Lung (tissue), 12 donors: ENCODE measurements around the gene CFAP298. TPM values are rescaled to one million over a fixed set of nuclear protein-coding genes. Genes with fewer than 3 reads are reported as not detected.
A peak's percentile ranks its signal among the peaks of the same experiment; 100 is the strongest.
"Not testable (repeated sequence)": the region's sequence is repeated elsewhere in the genome, so short reads cannot be mapped to it uniquely, and the experiment has no call there.

Source experiments
- ATAC-seq: fragments of 200-7000 bp; cut with Tn5 transposase; one replicate; pipeline ENCODE4 v1.9.1; 2020; ENCODE audit warnings: moderate number of reproducible peaks; ENCODE audit not compliant: insufficient read depth, low FRiP score
- DNase-seq, 3 donors: peaks; one replicate each; pipeline ENCODE4 v3.0.0-alpha.2; 2013 to 2017
- H3K27ac ChIP-seq, 2 donors: one replicate each; pipeline ENCODE4 v1.5.1; 2013; ENCODE audit warnings: mild to moderate bottlenecking in 2 of 2, moderate library complexity in 2 of 2, control low read depth in 1 of 2, inconsistent platforms in 1 of 2, low read depth in 1 of 2, low read length in 1 of 2
- H3K27me3 ChIP-seq, 3 donors: one replicate each; pipeline ENCODE4 v1.5.1; 2013; ENCODE audit warnings: low read length in 2 of 3; ENCODE audit not compliant: control insufficient read depth in 3 of 3, insufficient read depth in 3 of 3
- H3K36me3 ChIP-seq, 4 donors: one replicate each; pipeline ENCODE4 v1.5.1; 2013; ENCODE audit warnings: low read length in 4 of 4, mild to moderate bottlenecking in 1 of 4, moderate library complexity in 1 of 4; ENCODE audit not compliant: control insufficient read depth in 4 of 4, insufficient read depth in 4 of 4
- H3K4me1 ChIP-seq, 5 donors: one replicate each; pipeline ENCODE4 v1.5.1; 2013; ENCODE audit warnings: low read length in 5 of 5, mild to moderate bottlenecking in 2 of 5, moderate library complexity in 1 of 5; ENCODE audit not compliant: control insufficient read depth in 5 of 5, insufficient read depth in 5 of 5
- H3K4me3 ChIP-seq: one replicate; pipeline ENCODE4 v1.5.1; 2013; ENCODE audit warnings: mild to moderate bottlenecking, control low read depth, moderate library complexity
- H3K9ac ChIP-seq, 2 donors: one replicate each; pipeline ENCODE4 v1.5.1; 2013; ENCODE audit warnings: low read length in 2 of 2, control low read depth in 1 of 2; ENCODE audit not compliant: insufficient read depth in 1 of 2
- H3K9me3 ChIP-seq, 4 donors: one replicate each; pipeline ENCODE4 v1.5.1; 2013; ENCODE audit warnings: low read length in 3 of 4, mild to moderate bottlenecking in 1 of 4, moderate library complexity in 1 of 4; ENCODE audit not compliant: control insufficient read depth in 4 of 4, insufficient read depth in 3 of 4
- WGBS, 2 donors: extraction: QIAGEN DNeasy Blood & Tissue Kit; methylation state at CpG; one replicate each; pipeline ENCODE4 v1.1.7; 2013; 5-methylcytosine and 5-hydroxymethylcytosine counted together
- polyA plus RNA-seq, 2 donors: library from polyadenylated mRNA; stranded (reverse); fragments of 200-250 nt; gene quantifications; one replicate each; pipeline ENCODE4 v1.2.1, GENCODE V29; 2013
- total RNA-seq, 2 donors: library from RNA; depleted of rRNA in 1 of 2; stranded (reverse); fragments of >200 nt in 1 of 2; gene quantifications; one replicate each; pipeline ENCODE4 v1.2.1, GENCODE V29; 2014 to 2021
- TF ChIP-seq, protein P1 (sequence below): IDR thresholded peaks from 2 replicates; pipeline ENCODE4 v1.5.1; 2012; ENCODE audit warnings: mild to moderate bottlenecking; ENCODE audit errors: control extremely low read depth, extremely low read depth
- donor health status: control.
- donor health status: control.
- donor health status: Bipolar disorder and iron deficiency.
- donor health status: healthy.
- donor health status: DM: yes; HTN: yes; CAD: no.

CFAP298 gene
- total and polyA plus RNA-seq, 4 donors = 27.6 to 61.2 (median 50.5) TPM

GRCh38 chr21:32562426-32562825 lies 49.8 kb downstream of the CFAP298 start:
- TF ChIP-seq, protein P1, sequence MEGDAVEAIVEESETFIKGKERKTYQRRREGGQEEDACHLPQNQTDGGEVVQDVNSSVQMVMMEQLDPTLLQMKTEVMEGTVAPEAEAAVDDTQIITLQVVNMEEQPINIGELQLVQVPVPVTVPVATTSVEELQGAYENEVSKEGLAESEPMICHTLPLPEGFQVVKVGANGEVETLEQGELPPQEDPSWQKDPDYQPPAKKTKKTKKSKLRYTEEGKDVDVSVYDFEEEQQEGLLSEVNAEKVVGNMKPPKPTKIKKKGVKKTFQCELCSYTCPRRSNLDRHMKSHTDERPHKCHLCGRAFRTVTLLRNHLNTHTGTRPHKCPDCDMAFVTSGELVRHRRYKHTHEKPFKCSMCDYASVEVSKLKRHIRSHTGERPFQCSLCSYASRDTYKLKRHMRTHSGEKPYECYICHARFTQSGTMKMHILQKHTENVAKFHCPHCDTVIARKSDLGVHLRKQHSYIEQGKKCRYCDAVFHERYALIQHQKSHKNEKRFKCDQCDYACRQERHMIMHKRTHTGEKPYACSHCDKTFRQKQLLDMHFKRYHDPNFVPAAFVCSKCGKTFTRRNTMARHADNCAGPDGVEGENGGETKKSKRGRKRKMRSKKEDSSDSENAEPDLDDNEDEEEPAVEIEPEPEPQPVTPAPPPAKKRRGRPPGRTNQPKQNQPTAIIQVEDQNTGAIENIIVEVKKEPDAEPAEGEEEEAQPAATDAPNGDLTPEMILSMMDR = no peak
- Histone ChIP-seq H3K9ac (no peak overlapping the region), H3K4me3 (no peak overlapping the region), H3K36me3 (peaks cover 0 to 2% (median 0%) of the 10 kb centered on the region in 4 donors), H3K27me3 (no peaks in the 10 kb centered on the region), H3K27ac (no peak overlapping the region), H3K9me3 (no peaks in the 10 kb centered on the region), H3K4me1 (no peaks in the 10 kb centered on the region)
- 62 to 65% methylated on average over 5 of the region's 5 CpGs for WGBS, 2 donors
- ATAC-seq (no peak), DNase-seq (peak; percentile 36 to 70 (median 58))

DNA sequence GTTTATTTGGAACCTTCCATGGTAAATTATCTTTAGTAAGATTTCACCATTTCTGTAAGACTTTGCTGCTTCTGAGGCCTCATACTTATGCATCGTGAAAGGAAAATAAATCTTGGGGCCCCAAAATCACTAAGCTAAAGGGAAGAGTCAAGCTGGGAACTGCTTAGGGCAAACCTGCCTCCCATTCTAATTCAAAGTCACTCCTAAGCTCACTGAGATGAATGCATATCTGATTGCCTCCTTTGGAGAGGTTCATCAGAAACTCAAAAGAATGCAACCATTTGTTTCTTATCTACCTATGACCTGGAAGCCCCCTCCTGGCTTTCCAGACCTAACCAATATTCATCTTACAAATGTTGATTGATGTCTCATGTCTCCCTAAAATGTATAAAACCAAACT lies 50.7 kb downstream of the CFAP298 start:
- not testable (repeated sequence) for H3K27me3 ChIP-seq, ATAC-seq, H3K9ac ChIP-seq, H3K4me1 ChIP-seq, H3K9me3 ChIP-seq, H3K27ac ChIP-seq, H3K36me3 ChIP-seq, DNase-seq, H3K4me3 ChIP-seq
- 86 to 93% methylated on average over 1 of the region's 1 CpG for WGBS, 2 donors

DNA sequence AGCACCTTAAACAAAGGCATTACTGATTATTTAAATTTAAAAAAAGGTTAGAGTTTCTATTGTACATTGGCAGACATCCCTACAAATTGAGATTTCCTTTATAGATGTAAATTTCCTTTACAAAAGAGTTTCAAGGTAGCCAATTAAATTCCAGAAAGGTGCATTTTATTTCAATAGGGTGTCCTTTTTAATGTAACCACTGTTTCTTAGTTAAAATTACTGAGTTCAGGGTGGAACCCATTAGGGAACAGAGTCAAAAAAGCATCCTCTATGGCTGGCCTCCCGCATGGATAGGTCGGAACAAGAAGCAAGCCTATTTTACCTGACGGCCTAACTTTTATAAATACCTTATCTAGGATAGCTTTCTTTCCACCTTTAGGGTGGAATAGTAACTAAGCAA lies 51.3 kb downstream of the CFAP298 start:
- WGBS, 2 donors = 97 to 98% methylated on average over 3 of the region's 3 CpGs
- Histone ChIP-seq H3K4me1 (no peaks in the 10 kb centered on the region), H3K9me3 (no peaks in the 10 kb centered on the region), H3K36me3 (peaks cover 0 to 2% (median 0%) of the 10 kb centered on the region in 4 donors), H3K9ac (no peak overlapping the region), H3K27me3 (no peaks in the 10 kb centered on the region), H3K4me3 (no peak overlapping the region), H3K27ac (no peak overlapping the region)
- ATAC-seq (no peak), DNase-seq (no peak)
- TF ChIP-seq, protein P1 = no peak

DNA sequence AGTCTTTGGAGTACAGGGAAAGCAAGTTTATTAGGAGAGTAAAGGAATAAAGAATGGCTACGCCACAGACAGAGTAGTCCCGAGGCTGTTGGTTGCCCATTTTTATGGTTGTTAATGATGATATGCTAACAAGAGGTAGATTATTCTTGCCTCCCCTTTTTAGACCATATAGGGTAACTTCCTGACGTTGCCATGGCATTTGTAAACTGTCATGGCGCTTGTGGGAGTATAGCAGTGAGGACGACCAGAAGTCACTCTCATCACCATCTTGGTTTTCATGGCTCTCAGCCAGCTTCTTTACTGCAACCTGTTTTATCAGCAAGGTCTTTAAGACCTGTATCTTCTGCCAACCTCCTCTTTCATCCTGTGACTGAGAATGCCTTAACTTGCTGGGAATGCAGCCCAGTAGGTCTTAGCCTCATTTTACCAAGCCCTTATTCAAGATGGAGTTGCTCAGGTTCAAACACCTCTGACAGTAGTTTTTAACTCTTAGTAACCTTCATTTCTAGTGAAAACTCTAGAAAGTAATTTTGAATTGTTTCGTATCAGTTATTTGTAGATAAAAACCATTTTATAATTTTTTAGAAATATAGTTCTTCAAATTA lies 53.1 kb downstream of the CFAP298 start:
- Histone ChIP-seq H3K4me3 (no peak overlapping the region), H3K27me3 (no peaks in the 10 kb centered on the region), H3K9ac (no peak overlapping the region), H3K27ac (no peak overlapping the region), H3K36me3 (no peaks in the 10 kb centered on the region), H3K9me3 (no peaks in the 10 kb centered on the region), H3K4me1 (no peaks in the 10 kb centered on the region)
- TF ChIP-seq, protein P1 = no peak
- DNase-seq = no peak
- ATAC-seq = no peak
- WGBS, 2 donors = 89 to 94% methylated on average over 6 of the region's 6 CpGs
